NCI-H1105 treated with DMSO at 0.1 percent for 48 hours (cell line): ENCODE results near the gene LPGAT1.
A peak's percentile ranks its signal among the peaks of the same experiment; 100 is the strongest.

Source experiments
- DNase-seq: peaks from one replicate; lab custom pipeline; 2025; lab: John Stamatoyannopoulos, UW

LPGAT1 gene

GRCh38 chr1:211828584-211829342 lies 1.8 kb downstream of the LPGAT1 start:
- DNase-seq = peak; percentile 31

GRCh38 chr1:211827051-211827450 lies 3.5 kb downstream of the LPGAT1 start:
- DNase-seq = no peak

GRCh38 chr1:211825980-211826379 lies 4.6 kb downstream of the LPGAT1 start:
- no peak for DNase-seq

GRCh38 chr1:211822677-211823407 lies 7.7 kb downstream of the LPGAT1 start:
- DNase-seq = no peak

- no peak for DNase-seq
These were observed 14.0 kb downstream of the LPGAT1 start for GRCh38 chr1:211816586-211816985.

GRCh38 chr1:211814313-211814712 lies 16.2 kb downstream of the LPGAT1 start:
- DNase-seq = no peak

GRCh38 chr1:211813590-211813989 lies 17.0 kb downstream of the LPGAT1 start:
- DNase-seq = no peak

- DNase-seq = no peak
These were observed 18.0 kb downstream of the LPGAT1 start for GRCh38 chr1:211812584-211812983.

GRCh38 chr1:211811848-211812247 lies 18.7 kb downstream of the LPGAT1 start:
- DNase-seq = no peak

GRCh38 chr1:211811126-211811525 lies 19.4 kb downstream of the LPGAT1 start:
- no peak for DNase-seq

GRCh38 chr1:211808475-211808874 lies 22.1 kb downstream of the LPGAT1 start:
- DNase-seq = no peak

- no peak for DNase-seq
These were observed 25.6 kb downstream of the LPGAT1 start for GRCh38 chr1:211804915-211805314.

- DNase-seq = no peak
These were observed 29.5 kb downstream of the LPGAT1 start for GRCh38 chr1:211800925-211801607.

GRCh38 chr1:211797994-211798393 lies 32.6 kb downstream of the LPGAT1 start:
- DNase-seq = no peak

GRCh38 chr1:211791979-211792378 lies 38.6 kb downstream of the LPGAT1 start:
- no peak for DNase-seq

- DNase-seq = no peak
These were observed 40.7 kb downstream of the LPGAT1 start for GRCh38 chr1:211789641-211790464.

GRCh38 chr1:211788626-211789025 lies 41.9 kb downstream of the LPGAT1 start:
- DNase-seq = no peak

GRCh38 chr1:211783897-211784296 lies 46.7 kb downstream of the LPGAT1 start:
- no peak for DNase-seq

- peak; percentile 75 for DNase-seq
These were observed 47.3 kb downstream of the LPGAT1 start for GRCh38 chr1:211783266-211783665.

GRCh38 chr1:211781260-211781659 lies 49.3 kb downstream of the LPGAT1 start:
- DNase-seq = no peak

- no peak for DNase-seq
These were observed 55.4 kb downstream of the LPGAT1 start for GRCh38 chr1:211775170-211775569.

- DNase-seq = no peak
These were observed 65.9 kb downstream of the LPGAT1 start for GRCh38 chr1:211764701-211765100.
